K562 (cell line): Measurements from ENCODE around the gene RCOR1. TPM values are rescaled to one million over a fixed set of nuclear protein-coding genes. Genes with fewer than 3 reads are reported as not detected.

Source experiments
- ARID2 ChIP-seq: fragments of 450-650 bp; IDR thresholded peaks from 2 replicates; pipeline ENCODE4 v1.6.1; 2017; ENCODE audit warnings: antibody characterized with exemption, mild to moderate bottlenecking
- C11orf30 ChIP-seq: fragments of 450-650 bp; IDR thresholded peaks from 2 replicates; pipeline ENCODE4 v1.6.1; 2016; ENCODE audit warnings: low read depth, mild to moderate bottlenecking
- CHD1 ChIP-seq: fragments of 200-600 bp; sonication (generic); IDR thresholded peaks from one replicate; pipeline ENCODE4 v1.6.1; 2012; ENCODE audit warnings: mild to moderate bottlenecking, moderate library complexity, low read length, inconsistent platforms
- CREB1 ChIP-seq, 2 experiments: sonication (generic) in 1 of 2; formaldehyde crosslinking in 1 of 2; IDR thresholded peaks; 2 replicates each; pipeline versions ENCODE4 v1.6.1 to v1.8.0; 2012 to 2022; ENCODE audit warnings: inconsistent platforms in 1 of 2, mild to moderate bottlenecking in 1 of 2, missing genetic modification reagents in 1 of 2, moderate library complexity in 1 of 2
- CXXC5 ChIP-seq: fragments of 250-450 bp; sonication (Bioruptor Pico); IDR thresholded peaks from 2 replicates; pipeline ENCODE4 v1.8.0; 2022; ENCODE audit warnings: inconsistent platforms, mild to moderate bottlenecking, moderate library complexity
- HDAC1 ChIP-seq, 2 experiments: fragments of 450-650 bp; IDR thresholded peaks; 2 replicates each; pipeline ENCODE4 v1.6.1; 2016 to 2017; ENCODE audit warnings: inconsistent platforms in 1 of 2, mild to moderate bottlenecking in 1 of 2, moderate library complexity in 1 of 2
- HMGN3 ChIP-seq: IDR thresholded peaks from 2 replicates; pipeline ENCODE4 v1.6.1; 2011; ENCODE audit warnings: borderline replicate concordance, low read depth, mild to moderate bottlenecking, mixed read lengths, low read length; ENCODE audit not compliant: insufficient read length; ENCODE audit errors: extremely low read depth
- POLR2G ChIP-seq: fragments of 200-400 bp; formaldehyde crosslinking; IDR thresholded peaks from 2 replicates; pipeline ENCODE4 v1.6.1; 2017; ENCODE audit warnings: low read depth, mild to moderate bottlenecking, antibody characterized with exemption, low read length, moderate library complexity
- RBFOX2 ChIP-seq: fragments of 200-400 bp; formaldehyde crosslinking; IDR thresholded peaks from 2 replicates; pipeline ENCODE4 v1.6.1; 2017; ENCODE audit warnings: low read depth, mild to moderate bottlenecking, low read length, moderate library complexity
- SAP30 ChIP-seq: fragments of 200-600 bp; sonication (generic); IDR thresholded peaks from 2 replicates; pipeline ENCODE4 v1.6.1; 2012; ENCODE audit warnings: borderline replicate concordance, low read depth, mild to moderate bottlenecking, moderate library complexity, low read length, control low read depth, inconsistent platforms; ENCODE audit not compliant: insufficient read depth, poor library complexity, severe bottlenecking
- TAF1 ChIP-seq: IDR thresholded peaks from 2 replicates; pipeline ENCODE4 v1.6.1; 2011; ENCODE audit warnings: mild to moderate bottlenecking, low read length, moderate library complexity; ENCODE audit not compliant: insufficient read depth, control insufficient read depth, severe bottlenecking; ENCODE audit errors: extremely low read depth
- polyA plus RNA-seq, 8 experiments: library from polyadenylated mRNA; depleted of rRNA in 4 of 8; stranded (reverse) in 5 of 8; unstranded in 3 of 8; fragments of >200 nt; fragmentation: Nextera tagmentation in 2 of 8; fragmentation: Illumina TruSeq in 1 of 8; extraction: Ambion mirVana in 2 of 8; extraction: Trizol in 1 of 8; gene quantifications; 2 replicates each; pipeline versions ENCODE4 v1.2.1 to v1.2.3, GENCODE V29; 2011 to 2014; ENCODE audit warnings: inconsistent platforms in 1 of 8, missing spikeins in 1 of 8
- total RNA-seq, 7 experiments: library from RNA; depleted of rRNA in 6 of 7; stranded (reverse); fragments of >200 nt in 6 of 7; fragmentation: Illumina TruSeq in 2 of 7; extraction: Trizol in 2 of 7; gene quantifications; 2 replicates each; pipeline versions ENCODE4 v1.2.1 to v1.2.3, GENCODE V29; 2011 to 2021; ENCODE audit warnings: low replicate concordance in 1 of 7
- TF ChIP-seq, protein P1 (sequence below), 3 experiments: IDR thresholded peaks in 2 of 3; conservative IDR thresholded peaks in 1 of 3; 2 replicates each; pipeline ENCODE4 v1.5.1; 2011 to 2012; ENCODE audit warnings: low read length in 3 of 3, mild to moderate bottlenecking in 3 of 3, control low read depth in 2 of 3, improper control_type of control experiment in 1 of 3, inconsistent platforms in 1 of 3, low read depth in 1 of 3, mixed read lengths in 1 of 3, moderate library complexity in 1 of 3; ENCODE audit not compliant: insufficient read depth in 2 of 3
- TF ChIP-seq, protein P2 (sequence below): fragments of 250-450 bp; sonication (Bioruptor Pico); IDR thresholded peaks from 2 replicates; pipeline ENCODE4 v1.5.0; 2021; ENCODE audit warnings: mild to moderate bottlenecking, borderline replicate concordance
- TF ChIP-seq, protein P3 (sequence below): fragments of 450-650 bp; IDR thresholded peaks from 2 replicates; pipeline ENCODE4 v1.6.1; 2018; ENCODE audit not compliant: partially characterized antibody
- TF ChIP-seq, protein P4 (sequence below): IDR thresholded peaks from 2 replicates; pipeline ENCODE4 v1.6.1; 2016; ENCODE audit warnings: missing genetic modification characterization, missing compliant biosample characterization

Gene RCOR1
- total and polyA plus RNA-seq, 9 of the 15 experiments (the other 6 are each of a cell fraction or from before 2014, with no cell fraction given), result 8.5 to 47.9 (median 20.9) TPM

DNA sequence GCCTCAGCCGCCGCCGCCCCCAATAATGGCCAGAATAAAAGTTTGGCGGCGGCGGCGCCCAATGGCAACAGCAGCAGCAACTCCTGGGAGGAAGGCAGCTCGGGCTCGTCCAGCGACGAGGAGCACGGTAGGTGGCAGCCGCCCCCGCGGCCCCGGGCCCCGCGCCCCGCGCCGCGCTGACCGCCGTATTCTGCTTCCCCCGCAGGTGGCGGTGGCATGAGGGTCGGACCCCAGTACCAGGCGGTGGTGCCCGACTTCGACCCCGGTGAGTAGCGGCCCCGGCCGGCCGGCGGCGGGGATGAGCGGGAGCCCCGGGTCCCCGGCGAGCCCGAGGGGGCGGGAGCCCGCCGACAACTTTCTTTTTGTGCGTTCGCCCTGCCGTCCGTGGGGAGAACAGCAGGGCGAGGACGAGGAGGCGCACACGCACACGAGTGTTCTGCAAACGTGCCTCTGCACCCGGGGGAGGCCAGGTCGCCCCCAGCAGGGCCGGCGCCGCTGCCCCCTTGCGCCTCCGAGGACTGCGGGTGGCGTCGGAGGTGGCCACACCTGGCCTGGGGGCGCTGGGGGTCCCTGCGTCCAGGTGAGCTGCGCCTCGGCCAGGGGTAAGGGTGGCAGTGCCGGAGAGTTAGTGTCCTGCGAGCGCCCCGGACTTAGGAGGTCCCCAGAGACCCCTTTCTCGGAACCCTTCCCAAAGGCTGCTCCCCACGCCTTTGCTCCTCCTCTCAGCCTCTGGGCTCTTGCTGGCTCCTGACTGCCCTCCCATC is 794 bp downstream of the RCOR1 start (continued):
- TF ChIP-seq, protein P1, sequence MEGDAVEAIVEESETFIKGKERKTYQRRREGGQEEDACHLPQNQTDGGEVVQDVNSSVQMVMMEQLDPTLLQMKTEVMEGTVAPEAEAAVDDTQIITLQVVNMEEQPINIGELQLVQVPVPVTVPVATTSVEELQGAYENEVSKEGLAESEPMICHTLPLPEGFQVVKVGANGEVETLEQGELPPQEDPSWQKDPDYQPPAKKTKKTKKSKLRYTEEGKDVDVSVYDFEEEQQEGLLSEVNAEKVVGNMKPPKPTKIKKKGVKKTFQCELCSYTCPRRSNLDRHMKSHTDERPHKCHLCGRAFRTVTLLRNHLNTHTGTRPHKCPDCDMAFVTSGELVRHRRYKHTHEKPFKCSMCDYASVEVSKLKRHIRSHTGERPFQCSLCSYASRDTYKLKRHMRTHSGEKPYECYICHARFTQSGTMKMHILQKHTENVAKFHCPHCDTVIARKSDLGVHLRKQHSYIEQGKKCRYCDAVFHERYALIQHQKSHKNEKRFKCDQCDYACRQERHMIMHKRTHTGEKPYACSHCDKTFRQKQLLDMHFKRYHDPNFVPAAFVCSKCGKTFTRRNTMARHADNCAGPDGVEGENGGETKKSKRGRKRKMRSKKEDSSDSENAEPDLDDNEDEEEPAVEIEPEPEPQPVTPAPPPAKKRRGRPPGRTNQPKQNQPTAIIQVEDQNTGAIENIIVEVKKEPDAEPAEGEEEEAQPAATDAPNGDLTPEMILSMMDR (IDR thresholded peaks at IDR 0.05 in 2 of 3, conservative IDR thresholded peaks at IDR 0.05 in 1 of 3; ENCODE audit: insufficient read depth in 2 of 3, low read depth in 1 of 3, low read length in 3 of 3), result peak in 2 of 3 experiments; percentile 34 to 35; a peak in 5 of 6 replicates
- TF ChIP-seq CXXC5 (CRISPR knock-in tag) (peak; percentile 27; the same call in 1 of the 2 replicates), SAP30 (peak; percentile 68), CREB1 (IDR thresholded peaks at IDR 0.05) (no peak), CREB1 (CRISPR knock-in tag; IDR thresholded peaks at IDR 0.05) (peak; percentile 22; the same call in 1 of the 2 replicates), TAF1 (peak; percentile 39), RBFOX2 (peak; percentile 85), HMGN3 (peak; percentile 38), POLR2G (peak; percentile 74), C11orf30 (no peak), HDAC1 (IDR thresholded peaks at IDR 0.05) (0 out of 4 replicates have a peak, but pooled peaks of 1 of the 2 experiments have one; percentile 59), CHD1 (peak; percentile 97), ARID2 (no peak)
- TF ChIP-seq, protein P2, sequence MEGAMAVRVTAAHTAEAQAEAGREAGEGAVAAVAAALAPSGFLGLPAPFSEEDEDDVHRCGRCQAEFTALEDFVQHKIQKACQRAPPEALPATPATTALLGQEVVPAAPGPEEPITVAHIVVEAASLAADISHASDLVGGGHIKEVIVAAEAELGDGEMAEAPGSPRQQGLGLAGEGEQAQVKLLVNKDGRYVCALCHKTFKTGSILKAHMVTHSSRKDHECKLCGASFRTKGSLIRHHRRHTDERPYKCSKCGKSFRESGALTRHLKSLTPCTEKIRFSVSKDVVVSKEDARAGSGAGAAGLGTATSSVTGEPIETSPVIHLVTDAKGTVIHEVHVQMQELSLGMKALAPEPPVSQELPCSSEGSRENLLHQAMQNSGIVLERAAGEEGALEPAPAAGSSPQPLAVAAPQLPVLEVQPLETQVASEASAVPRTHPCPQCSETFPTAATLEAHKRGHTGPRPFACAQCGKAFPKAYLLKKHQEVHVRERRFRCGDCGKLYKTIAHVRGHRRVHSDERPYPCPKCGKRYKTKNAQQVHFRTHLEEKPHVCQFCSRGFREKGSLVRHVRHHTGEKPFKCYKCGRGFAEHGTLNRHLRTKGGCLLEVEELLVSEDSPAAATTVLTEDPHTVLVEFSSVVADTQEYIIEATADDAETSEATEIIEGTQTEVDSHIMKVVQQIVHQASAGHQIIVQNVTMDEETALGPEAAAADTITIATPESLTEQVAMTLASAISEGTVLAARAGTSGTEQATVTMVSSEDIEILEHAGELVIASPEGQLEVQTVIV (CRISPR knock-in tag), result no peak
- TF ChIP-seq, protein P3, sequence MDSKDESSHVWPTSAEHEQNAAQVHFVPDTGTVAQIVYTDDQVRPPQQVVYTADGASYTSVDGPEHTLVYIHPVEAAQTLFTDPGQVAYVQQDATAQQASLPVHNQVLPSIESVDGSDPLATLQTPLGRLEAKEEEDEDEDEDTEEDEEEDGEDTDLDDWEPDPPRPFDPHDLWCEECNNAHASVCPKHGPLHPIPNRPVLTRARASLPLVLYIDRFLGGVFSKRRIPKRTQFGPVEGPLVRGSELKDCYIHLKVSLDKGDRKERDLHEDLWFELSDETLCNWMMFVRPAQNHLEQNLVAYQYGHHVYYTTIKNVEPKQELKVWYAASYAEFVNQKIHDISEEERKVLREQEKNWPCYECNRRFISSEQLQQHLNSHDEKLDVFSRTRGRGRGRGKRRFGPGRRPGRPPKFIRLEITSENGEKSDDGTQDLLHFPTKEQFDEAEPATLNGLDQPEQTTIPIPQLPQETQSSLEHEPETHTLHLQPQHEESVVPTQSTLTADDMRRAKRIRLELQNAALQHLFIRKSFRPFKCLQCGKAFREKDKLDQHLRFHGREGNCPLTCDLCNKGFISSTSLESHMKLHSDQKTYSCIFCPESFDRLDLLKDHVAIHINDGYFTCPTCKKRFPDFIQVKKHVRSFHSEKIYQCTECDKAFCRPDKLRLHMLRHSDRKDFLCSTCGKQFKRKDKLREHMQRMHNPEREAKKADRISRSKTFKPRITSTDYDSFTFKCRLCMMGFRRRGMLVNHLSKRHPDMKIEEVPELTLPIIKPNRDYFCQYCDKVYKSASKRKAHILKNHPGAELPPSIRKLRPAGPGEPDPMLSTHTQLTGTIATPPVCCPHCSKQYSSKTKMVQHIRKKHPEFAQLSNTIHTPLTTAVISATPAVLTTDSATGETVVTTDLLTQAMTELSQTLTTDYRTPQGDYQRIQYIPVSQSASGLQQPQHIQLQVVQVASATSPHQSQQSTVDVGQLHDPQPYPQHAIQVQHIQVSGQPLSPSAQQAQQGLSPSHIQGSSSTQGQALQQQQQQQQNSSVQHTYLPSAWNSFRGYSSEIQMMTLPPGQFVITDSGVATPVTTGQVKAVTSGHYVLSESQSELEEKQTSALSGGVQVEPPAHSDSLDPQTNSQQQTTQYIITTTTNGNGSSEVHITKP, result no peak
- TF ChIP-seq, protein P4, sequence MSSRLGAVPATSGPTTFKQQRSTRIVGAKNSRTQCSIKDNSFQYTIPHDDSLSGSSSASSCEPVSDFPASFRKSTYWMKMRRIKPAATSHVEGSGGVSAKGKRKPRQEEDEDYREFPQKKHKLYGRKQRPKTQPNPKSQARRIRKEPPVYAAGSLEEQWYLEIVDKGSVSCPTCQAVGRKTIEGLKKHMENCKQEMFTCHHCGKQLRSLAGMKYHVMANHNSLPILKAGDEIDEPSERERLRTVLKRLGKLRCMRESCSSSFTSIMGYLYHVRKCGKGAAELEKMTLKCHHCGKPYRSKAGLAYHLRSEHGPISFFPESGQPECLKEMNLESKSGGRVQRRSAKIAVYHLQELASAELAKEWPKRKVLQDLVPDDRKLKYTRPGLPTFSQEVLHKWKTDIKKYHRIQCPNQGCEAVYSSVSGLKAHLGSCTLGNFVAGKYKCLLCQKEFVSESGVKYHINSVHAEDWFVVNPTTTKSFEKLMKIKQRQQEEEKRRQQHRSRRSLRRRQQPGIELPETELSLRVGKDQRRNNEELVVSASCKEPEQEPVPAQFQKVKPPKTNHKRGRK (tag), result no peak
